Panc1 (cell line): ENCODE results near the gene TMEM151B. TPM values are rescaled to one million over a fixed set of nuclear protein-coding genes. Genes with fewer than 3 reads are reported as not detected.

ENCODE experiments used
- ATAC-seq: fragments of 200-7000 bp; cut with Tn5 transposase; 2 replicates; pipeline ENCODE4 v1.9.1; 2020; ENCODE audit warnings: mild to moderate bottlenecking, moderate library complexity
- BruUV-seq: library from RNA; stranded (reverse); fragments of 400-500 nt; replicated peaks from 2 replicates; lab custom pipeline; 2021; lab: Mats Ljungman, UMichigan
- CTCF ChIA-PET: fragments of 300-600 bp; sonication (Branson Sonifier 250); formaldehyde crosslinking; loops from one replicate; lab custom pipeline; 2022; ENCODE audit warnings: antibody characterized with exemption; lab: Charles Lee
- POLR2A ChIA-PET: fragments of 300-600 bp; sonication (Branson Sonifier 250); formaldehyde crosslinking; loops from one replicate; lab custom pipeline; 2022; ENCODE audit warnings: antibody characterized with exemption; lab: Charles Lee
- DNase-seq: peaks from one replicate; pipeline ENCODE4 v3.0.0-alpha.2; 2010; ENCODE audit warnings: low read depth, low spot score
- H3K27ac ChIP-seq: 2 replicates; pipeline ENCODE4 v1.5.1; 2011; ENCODE audit warnings: mild to moderate bottlenecking, low read length, inconsistent platforms
- H3K27me3 ChIP-seq: fragments of 200-500 bp; sonication (Bioruptor generic); 2 replicates; pipeline ENCODE4 v1.6.0; 2014; ENCODE audit warnings: low read length, inconsistent platforms; ENCODE audit not compliant: control insufficient read depth, insufficient read depth
- H3K36me3 ChIP-seq: fragments of 200-500 bp; sonication (Bioruptor generic); 2 replicates; pipeline ENCODE4 v1.5.1; 2014; ENCODE audit warnings: inconsistent platforms, mild to moderate bottlenecking, low read length, moderate library complexity; ENCODE audit not compliant: control insufficient read depth, insufficient read depth
- H3K4me1 ChIP-seq: 2 replicates; pipeline ENCODE4 v1.5.1; 2011; ENCODE audit warnings: inconsistent platforms, mild to moderate bottlenecking, low read length, moderate library complexity; ENCODE audit not compliant: control insufficient read depth, insufficient read depth
- H3K4me3 ChIP-seq, 2 experiments: 2 replicates each; pipeline ENCODE4 v1.5.1; 2011 to 2012; ENCODE audit warnings: low read depth in 2 of 2, low read length in 2 of 2, mild to moderate bottlenecking in 2 of 2, inconsistent platforms in 1 of 2, moderate library complexity in 1 of 2
- H3K9me3 ChIP-seq: fragments of 200-500 bp; sonication (Bioruptor generic); 2 replicates; pipeline ENCODE4 v1.5.1; 2014; ENCODE audit warnings: low read depth, mild to moderate bottlenecking, inconsistent platforms, low read length, moderate library complexity; ENCODE audit not compliant: control insufficient read depth, insufficient read depth
- POLR2AphosphoS5 ChIP-seq: IDR thresholded peaks from 2 replicates; pipeline ENCODE4 v1.6.1; 2012; ENCODE audit warnings: mild to moderate bottlenecking, low read depth, low read length, moderate library complexity
- SIN3A ChIP-seq: IDR thresholded peaks from 2 replicates; pipeline ENCODE4 v1.6.1; 2012; ENCODE audit warnings: low read depth, mild to moderate bottlenecking, low read length, moderate library complexity, borderline replicate concordance; ENCODE audit not compliant: insufficient read depth
- TCF7L2 ChIP-seq: IDR thresholded peaks from 2 replicates; pipeline ENCODE4 v1.6.1; 2011; ENCODE audit warnings: mild to moderate bottlenecking, low read depth, low read length, inconsistent platforms
- in situ Hi-C: cut with HindIII; loops from 2 replicates; pipeline ENCODE4 v1.10.0; 2016; ENCODE audit warnings: low sequenced_read_pairs, low pct_unique_long_range_greater_than_20kb
- intact Hi-C: fragments of 100-400 bp; cut with micrococcal nuclease; formaldehyde crosslinking; loops from one replicate; pipeline ENCODE4 v1.10.0; 2022; ENCODE audit not compliant: unreplicated experiment
- total RNA-seq: library from RNA; stranded (reverse); gene quantifications from one replicate; pipeline ENCODE4 v1.2.1, GENCODE V29; 2021; ENCODE audit not compliant: unreplicated experiment
- TF ChIP-seq, protein P1 (sequence below): fragments of 450-650 bp; IDR thresholded peaks from 2 replicates; pipeline ENCODE4 v1.5.1; 2017; ENCODE audit warnings: mild to moderate bottlenecking
- TF ChIP-seq, protein P2 (sequence below), 2 experiments: IDR thresholded peaks; 2 replicates each; pipeline ENCODE4 v1.6.1; 2011 to 2012; ENCODE audit warnings: low read depth in 2 of 2, control low read depth in 1 of 2, low read length in 1 of 2, mild to moderate bottlenecking in 1 of 2, moderate library complexity in 1 of 2; ENCODE audit not compliant: insufficient read depth in 1 of 2

TMEM151B gene
- total RNA-seq, 1 experiment from 2014 or later: 0.18 TPM

DNA sequence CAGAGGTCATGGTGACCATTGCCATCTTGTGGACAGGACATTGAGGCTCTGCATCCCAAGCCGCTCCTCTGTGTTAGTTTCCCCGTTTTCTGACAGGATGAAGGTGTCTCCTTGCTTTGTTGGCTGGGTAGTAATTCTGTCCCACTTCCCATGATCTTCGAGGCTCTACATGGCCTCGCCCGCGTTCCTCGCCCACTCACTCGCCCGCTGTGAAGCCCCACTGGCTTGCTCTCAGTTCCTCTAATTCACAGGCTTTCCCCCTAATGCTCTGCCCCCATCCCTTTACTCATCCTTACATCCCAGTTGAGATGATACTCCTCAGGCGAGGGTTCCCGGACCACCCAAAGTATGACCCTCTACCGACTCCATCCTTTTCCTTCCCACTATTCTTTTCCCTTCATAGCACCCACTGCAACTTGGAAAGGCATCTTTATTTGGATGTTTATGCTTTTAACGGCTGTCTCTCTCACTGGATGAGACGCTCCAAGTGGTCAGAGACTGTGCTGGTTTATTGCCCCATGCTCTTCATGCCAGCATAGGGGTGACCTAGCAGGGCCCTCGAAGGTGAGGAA is 12.4 kb upstream of the TMEM151B start:
- TF ChIP-seq POLR2AphosphoS5 (no peak; the same call in 1 of the 2 replicates), SIN3A (no peak), TCF7L2 (no peak)
- TF ChIP-seq, protein P1, sequence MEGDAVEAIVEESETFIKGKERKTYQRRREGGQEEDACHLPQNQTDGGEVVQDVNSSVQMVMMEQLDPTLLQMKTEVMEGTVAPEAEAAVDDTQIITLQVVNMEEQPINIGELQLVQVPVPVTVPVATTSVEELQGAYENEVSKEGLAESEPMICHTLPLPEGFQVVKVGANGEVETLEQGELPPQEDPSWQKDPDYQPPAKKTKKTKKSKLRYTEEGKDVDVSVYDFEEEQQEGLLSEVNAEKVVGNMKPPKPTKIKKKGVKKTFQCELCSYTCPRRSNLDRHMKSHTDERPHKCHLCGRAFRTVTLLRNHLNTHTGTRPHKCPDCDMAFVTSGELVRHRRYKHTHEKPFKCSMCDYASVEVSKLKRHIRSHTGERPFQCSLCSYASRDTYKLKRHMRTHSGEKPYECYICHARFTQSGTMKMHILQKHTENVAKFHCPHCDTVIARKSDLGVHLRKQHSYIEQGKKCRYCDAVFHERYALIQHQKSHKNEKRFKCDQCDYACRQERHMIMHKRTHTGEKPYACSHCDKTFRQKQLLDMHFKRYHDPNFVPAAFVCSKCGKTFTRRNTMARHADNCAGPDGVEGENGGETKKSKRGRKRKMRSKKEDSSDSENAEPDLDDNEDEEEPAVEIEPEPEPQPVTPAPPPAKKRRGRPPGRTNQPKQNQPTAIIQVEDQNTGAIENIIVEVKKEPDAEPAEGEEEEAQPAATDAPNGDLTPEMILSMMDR: peak; percentile 80
- POLR2A ChIA-PET: no interaction called here
- peaks cover 14% of the 10 kb centered on the region for H3K36me3 ChIP-seq
- no peaks in the 10 kb centered on the region for H3K27me3 ChIP-seq
- H3K27ac ChIP-seq: peak overlapping the region; percentile 79
- peaks cover 47% of the 10 kb centered on the region for H3K4me1 ChIP-seq
- DNase-seq: no peak
- no TSS peak for BruUV-seq
- intact Hi-C loops (loop anchor here (10.0 kb wide), 1 partner anchor 163 kb away; no protein-coding TSS in a partner anchor), in situ Hi-C loops (no loop called here)
- ATAC-seq: no peak
- no peaks in the 10 kb centered on the region for H3K9me3 ChIP-seq
- H3K4me3 ChIP-seq: peak overlapping the region; percentile 87 to 95
- CTCF ChIA-PET: no interaction called here

DNA sequence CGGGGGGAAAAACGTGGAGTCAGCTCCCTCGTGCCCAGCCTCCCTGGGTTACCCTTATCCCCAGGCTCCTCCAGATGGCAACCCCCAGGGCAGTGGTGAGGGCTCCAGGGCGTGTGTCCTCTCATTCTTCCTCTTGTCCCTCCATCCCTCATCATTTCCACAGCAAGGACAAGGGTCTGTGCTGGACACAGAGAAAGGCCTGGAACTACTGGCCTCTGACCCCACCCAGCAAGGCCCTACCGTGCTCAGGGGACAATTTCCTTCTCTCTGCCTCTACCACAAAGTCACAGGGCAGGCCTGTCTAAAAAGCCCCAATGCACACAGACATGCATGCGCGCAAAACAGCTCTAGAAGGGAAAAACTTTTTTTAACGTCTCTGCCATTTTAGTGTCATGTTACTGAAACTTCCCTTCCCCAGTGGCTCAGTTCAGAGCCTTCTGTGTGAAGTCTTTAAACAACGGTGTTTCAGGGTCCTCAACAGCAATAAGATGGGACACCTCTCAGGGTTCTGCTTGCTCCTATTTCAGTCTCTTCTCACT is 11.9 kb upstream of the TMEM151B start:
- Histone ChIP-seq H3K4me3 (no peak overlapping the region), H3K36me3 (peaks cover 9% of the 10 kb centered on the region), H3K4me1 (peaks cover 48% of the 10 kb centered on the region), H3K9me3 (no peaks in the 10 kb centered on the region), H3K27me3 (no peaks in the 10 kb centered on the region), H3K27ac (peak overlapping the region; percentile 79)
- in situ Hi-C loops: no loop called here
- no peak for DNase-seq
- intact Hi-C loops: loop anchor here (10.0 kb wide), 1 partner anchor 164 kb away; no protein-coding TSS in a partner anchor
- BruUV-seq: no TSS peak
- ChIA-PET CTCF (no interaction called here), POLR2A (no interaction called here)
- ATAC-seq: no peak
- TF ChIP-seq, protein P2, sequence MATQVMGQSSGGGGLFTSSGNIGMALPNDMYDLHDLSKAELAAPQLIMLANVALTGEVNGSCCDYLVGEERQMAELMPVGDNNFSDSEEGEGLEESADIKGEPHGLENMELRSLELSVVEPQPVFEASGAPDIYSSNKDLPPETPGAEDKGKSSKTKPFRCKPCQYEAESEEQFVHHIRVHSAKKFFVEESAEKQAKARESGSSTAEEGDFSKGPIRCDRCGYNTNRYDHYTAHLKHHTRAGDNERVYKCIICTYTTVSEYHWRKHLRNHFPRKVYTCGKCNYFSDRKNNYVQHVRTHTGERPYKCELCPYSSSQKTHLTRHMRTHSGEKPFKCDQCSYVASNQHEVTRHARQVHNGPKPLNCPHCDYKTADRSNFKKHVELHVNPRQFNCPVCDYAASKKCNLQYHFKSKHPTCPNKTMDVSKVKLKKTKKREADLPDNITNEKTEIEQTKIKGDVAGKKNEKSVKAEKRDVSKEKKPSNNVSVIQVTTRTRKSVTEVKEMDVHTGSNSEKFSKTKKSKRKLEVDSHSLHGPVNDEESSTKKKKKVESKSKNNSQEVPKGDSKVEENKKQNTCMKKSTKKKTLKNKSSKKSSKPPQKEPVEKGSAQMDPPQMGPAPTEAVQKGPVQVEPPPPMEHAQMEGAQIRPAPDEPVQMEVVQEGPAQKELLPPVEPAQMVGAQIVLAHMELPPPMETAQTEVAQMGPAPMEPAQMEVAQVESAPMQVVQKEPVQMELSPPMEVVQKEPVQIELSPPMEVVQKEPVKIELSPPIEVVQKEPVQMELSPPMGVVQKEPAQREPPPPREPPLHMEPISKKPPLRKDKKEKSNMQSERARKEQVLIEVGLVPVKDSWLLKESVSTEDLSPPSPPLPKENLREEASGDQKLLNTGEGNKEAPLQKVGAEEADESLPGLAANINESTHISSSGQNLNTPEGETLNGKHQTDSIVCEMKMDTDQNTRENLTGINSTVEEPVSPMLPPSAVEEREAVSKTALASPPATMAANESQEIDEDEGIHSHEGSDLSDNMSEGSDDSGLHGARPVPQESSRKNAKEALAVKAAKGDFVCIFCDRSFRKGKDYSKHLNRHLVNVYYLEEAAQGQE (IDR thresholded peaks at IDR 0.05; ENCODE audit: insufficient read depth in 1 of 2, low read depth in 2 of 2, low read length in 1 of 2): no peak
- TF ChIP-seq SIN3A (no peak), POLR2AphosphoS5 (no peak), TCF7L2 (no peak)
- TF ChIP-seq, protein P1: no peak
